HG03060 (cell line): ENCODE measurements around the gene TRIM26.
"Not testable (repeated sequence)": the region's sequence is repeated elsewhere in the genome, so short reads cannot be mapped to it uniquely, and the experiment has no call there.

Source experiments
- ATAC-seq: cut with Tn5 transposase; IDR thresholded peaks from one replicate; pipeline ENCODE4 v1.9.1; 2021; ENCODE audit warnings: low read depth, moderate number of reproducible peaks; ENCODE audit not compliant: unreplicated experiment

The TRIM26 gene

GRCh38 chr6:30155520-30156261 is 57.5 kb downstream of the TRIM26 start:
- no peak for ATAC-seq

DNA sequence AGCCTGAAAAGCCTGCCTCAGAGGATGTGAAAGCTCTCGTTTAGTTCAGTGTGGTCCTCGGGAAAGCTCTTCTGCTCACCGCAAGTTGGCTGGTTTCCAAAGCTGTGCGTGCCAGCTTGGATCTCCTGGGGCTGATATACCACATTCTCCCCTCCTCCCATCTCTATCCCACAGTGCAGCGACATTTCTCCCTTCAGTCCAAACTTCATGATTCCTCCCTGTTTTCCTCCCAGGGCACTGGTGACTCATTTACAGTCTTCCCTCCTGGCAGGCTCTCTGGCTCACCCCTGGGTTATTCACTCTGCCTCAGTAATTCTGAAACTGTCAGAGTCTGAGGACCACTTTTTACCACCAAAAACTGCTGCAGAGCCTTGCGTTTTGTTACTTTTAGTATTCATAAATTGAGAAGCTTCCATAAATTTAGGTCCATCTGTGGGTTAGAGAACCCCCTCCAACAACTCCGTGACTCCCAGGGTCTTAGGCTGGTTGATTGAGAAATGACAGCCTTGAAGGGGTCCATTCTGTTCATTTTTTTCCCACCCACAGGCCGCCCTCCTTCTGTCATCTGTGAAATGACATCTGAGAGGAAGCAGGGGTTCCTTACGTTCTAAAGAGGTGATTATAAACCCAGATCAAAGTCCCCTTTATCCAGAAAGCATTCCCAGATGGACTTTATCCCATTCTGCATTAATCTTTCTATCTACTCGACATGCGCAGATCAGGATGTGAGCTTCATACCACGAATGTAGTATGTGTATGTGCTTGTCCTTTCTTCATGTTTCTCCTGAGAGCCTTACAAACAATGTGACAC is 58.3 kb downstream of the TRIM26 start:
- ATAC-seq: no peak

GRCh38 chr6:30154061-30154460 is 59.1 kb downstream of the TRIM26 start:
- no peak for ATAC-seq

DNA sequence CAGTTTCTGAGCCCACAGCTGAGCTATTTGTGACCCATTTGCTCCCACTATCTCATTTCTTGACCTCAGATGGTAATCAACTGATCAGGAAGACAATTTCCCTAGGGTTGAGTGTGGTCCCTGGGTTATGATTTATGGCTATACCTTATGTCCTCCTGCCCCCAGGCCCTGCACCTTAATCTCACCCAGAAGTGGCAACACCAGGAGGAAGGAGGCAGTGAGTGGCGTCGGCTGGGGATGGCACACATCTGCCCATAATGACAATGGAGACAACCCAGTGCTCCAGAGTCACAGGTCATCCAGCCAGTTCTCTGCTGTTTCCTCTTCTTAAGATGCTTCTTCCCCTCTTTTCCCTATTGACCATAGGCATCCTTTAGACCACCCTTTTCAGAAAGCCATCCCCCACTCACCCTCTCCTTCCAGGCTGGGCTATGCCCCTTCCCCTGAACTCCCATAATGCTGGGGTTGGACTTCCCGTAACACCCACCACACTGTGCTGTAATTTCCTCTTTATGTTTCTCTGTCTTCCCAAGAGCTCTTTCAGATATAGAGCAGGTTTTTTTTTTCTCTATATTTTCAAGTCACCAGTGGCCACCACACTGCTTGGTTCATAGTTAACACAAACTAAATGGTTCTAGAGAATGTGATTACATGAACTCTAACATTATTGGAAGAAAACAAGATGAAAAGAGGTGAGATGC is 60.1 kb downstream of the TRIM26 start:
- ATAC-seq: no peak

DNA sequence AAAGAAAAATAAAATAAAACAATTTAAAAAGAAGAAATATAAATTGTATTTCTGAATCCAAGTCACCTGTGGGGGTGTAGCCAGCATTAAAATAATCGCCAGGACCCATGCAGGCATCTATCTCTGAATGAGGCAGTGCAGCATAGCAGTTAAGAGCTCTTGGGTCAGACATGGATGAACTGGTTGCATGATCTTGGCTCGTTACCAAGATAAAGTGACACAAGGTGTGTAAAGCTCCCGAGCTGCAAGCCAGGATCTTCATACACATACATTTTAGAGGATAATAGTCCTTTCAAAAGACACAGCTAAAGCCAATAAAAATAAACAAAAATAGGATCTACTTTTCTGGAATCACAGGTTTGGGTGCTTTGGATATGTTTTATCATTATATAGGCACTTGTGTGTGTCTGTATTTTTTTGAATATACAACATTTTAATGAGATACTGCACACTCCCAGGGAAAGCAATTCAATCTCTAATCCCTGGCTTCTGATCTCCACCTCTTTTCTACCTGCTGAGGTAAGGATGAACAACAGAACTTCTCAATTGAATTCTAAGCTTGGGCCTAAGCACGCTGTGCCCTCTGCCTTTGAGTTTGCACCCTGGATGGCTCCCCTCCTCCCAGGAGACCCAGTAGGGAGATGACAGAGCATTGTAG is 61.1 kb downstream of the TRIM26 start:
- ATAC-seq: no peak

- no peak for ATAC-seq
These were observed 61.6 kb downstream of the TRIM26 start for GRCh38 chr6:30151580-30151979.

DNA sequence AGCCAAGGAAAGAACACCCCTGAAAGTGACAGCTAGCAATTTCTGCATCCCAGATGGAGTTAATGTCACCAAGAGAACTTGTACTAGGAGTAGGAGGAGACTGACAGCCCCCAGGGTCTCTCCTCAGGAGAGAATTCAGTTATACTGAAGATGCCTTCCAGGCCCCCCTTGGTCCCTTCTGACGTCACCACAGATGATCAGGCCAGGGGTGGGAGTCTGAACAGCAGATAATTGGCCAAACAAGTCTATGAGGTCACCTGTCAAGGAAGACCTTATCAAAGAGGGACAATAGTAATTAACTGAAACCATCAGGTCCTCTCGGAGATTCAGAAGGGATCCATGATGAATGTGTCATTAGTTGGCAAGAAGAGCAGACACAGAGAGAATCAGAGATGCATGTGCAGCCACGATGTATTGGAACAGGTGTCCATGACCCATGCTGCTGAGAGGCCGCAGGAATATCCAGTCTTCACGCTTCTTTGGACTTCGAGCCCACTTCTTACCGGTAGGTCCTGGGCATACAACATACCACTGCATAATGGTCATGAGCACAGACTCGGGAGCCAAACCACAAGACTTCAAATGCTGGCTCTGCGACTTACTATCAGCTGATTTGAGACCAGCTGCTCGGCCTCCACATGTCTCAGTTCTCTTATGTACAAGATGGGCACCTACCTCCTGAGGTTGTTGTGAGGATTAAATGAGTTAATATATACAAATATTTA is 62.4 kb downstream of the TRIM26 start:
- no peak for ATAC-seq

- no peak for ATAC-seq
These were observed 63.2 kb downstream of the TRIM26 start for GRCh38 chr6:30149858-30150550.

DNA sequence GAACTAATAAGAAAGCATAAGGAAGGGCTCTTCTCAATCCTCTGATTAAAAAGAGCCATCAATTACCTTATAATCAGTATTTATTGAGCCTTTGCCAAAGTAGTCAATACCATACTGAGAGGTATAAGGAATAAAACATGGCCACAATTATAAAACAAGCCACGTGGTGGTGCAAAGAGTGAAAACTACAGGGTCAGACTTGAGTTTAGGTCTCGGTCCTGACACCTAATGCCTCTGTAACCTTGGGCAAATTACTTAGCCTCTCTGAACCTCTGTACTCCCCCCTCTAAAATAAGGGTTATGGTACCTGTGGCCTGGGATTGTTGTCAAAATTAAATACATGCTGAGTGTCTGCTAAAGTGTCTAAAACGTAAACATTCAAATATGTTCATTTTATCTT is 64.0 kb downstream of the TRIM26 start:
- no peak for ATAC-seq

- no peak for ATAC-seq
These were observed 66.1 kb downstream of the TRIM26 start for GRCh38 chr6:30147096-30147495.

GRCh38 chr6:30145818-30146217 is 67.4 kb downstream of the TRIM26 start:
- no peak for ATAC-seq

- ATAC-seq: no peak
These were observed 68.4 kb downstream of the TRIM26 start for GRCh38 chr6:30144811-30145210.

- ATAC-seq: no peak
These were observed 69.4 kb downstream of the TRIM26 start for GRCh38 chr6:30143780-30144179.

DNA sequence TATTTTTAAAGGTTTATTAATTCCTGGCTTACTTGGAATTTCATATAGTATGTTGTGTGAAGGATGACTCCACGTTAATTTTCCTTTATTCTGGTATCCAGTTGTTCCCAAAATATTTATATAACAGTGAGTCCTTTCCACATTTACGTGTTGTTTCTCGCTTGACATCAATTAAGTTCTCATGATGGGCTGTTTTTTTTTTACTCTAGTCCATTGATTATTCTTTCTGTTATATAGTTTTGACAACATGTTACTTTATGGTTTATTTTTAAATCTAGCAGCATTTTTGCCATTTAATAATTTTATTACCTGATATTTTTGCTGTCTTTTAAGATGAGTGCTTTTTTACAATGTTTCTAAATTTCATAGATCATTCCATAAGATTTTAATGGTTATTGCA is 70.5 kb downstream of the TRIM26 start:
- ATAC-seq: no peak

DNA sequence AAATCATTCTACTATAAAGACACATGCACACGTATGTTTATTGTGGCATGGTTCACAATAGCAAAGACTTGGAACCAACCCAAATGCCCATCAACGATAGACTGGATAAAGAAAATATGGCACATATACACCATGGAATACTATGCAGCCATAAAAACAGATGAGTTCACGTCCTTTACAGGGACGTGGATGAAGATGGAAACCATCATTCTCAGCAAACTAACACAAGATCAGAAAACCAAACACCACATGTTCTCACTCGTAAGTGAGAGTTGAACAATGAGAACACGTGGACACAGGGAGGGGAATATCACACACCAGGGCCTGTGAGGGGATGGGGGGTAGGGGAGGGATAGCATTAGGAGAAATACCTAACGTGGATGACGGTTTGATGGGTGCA is 73.0 kb downstream of the TRIM26 start:
- ATAC-seq: not testable (repeated sequence)

- ATAC-seq: no peak
These were observed 76.5 kb downstream of the TRIM26 start for GRCh38 chr6:30136570-30137286.

DNA sequence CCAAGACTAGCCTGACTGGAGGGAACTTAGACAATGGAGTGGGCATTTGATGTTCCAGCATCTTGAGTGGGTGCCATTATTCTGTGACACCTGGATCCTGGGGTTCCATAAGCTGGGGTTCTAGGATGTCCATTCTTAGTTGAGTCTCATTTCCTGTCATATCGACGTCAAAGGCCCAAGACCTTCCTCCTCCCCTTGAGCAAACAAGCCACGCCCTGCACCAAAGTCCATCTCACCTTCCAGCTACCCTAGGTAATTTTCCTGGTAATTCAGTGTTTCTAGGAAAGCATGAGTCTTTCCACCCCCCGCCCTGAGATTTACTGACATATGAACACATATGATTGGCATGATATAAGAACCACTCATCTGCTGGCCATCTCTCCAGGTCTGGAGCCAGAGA is 77.4 kb downstream of the TRIM26 start, which contains the start of gene TRIM40:
TRIM40 (plus strand) TSS at position 384 of the 400 bp plus-strand sequence. CDS start 897 bp downstream, outside the sequence.
- ATAC-seq: no peak

DNA sequence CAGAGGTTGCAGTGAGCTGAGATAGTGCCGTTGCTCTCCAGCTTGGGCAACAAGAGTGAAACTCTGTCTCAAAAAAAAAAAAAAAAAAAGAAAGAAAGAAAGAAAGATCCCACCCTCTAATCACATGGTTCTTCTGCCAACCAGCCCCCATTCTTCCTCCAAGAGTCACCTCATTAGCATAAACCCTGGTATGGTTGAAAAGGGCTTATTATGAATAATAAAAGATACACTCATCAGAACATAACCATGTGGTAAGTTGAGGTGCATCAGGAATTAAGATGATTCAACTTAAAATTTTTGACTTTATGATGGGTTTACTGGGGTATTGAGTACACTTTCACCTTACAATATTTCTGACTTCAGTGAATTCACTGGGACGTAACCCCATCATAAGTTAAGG is 78.1 kb downstream of the TRIM26 start:
- ATAC-seq: no peak
